OCI-LY7 (cell line): Measurements from ENCODE around the gene HNRNPL.

ENCODE experiments used
- EZH2phosphoT487 ChIP-seq: fragments of 200-600 bp; sonication (generic); IDR thresholded peaks from 2 replicates; pipeline ENCODE4 v1.6.1; 2018; ENCODE audit warnings: low read depth, borderline replicate concordance, mild to moderate bottlenecking, mixed run types, antibody characterized with exemption, low read length, moderate library complexity, mixed read lengths
- TF ChIP-seq, protein P1 (sequence below): fragments of 200-600 bp; sonication (generic); conservative IDR thresholded peaks from 2 replicates; pipeline ENCODE4 v1.5.1; 2014; ENCODE audit warnings: mild to moderate bottlenecking, antibody characterized with exemption, low read length, moderate library complexity, mixed read lengths

DNA sequence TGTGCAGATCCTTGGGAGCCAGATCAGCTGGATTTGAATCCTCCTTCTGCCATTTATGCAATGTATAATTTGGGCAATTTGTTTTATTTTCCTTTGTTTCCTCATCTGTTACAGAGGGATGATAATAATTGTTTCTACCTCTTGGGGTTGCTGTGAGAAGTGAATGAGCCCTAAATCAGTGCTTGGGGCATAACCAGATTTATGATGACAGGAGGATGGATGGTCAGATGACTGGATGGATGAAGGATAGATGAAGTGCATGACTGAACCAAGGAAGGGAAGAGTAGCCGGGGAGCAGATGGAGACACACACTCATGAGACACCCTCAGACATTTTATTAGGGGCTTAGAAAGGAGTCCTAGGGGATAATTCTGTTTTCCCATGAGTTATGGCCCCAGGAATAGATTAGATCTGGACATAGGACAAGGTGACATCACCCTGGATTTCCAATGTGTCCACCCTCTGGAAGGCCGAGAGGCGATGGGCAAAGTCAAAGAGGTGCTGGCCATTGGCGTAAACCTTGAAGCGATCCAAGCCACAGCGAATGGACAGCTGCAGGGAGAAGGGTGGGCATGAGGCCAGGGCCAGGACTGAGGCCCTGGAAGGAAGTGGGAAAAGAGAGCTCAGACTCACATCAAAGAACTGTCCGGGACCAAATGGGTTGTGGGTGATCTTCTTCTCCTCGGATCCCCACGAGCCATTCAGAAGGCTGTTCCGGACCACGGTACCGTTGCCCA, 48.3 kb downstream of the HNRNPL start:
- TF ChIP-seq, protein P1, sequence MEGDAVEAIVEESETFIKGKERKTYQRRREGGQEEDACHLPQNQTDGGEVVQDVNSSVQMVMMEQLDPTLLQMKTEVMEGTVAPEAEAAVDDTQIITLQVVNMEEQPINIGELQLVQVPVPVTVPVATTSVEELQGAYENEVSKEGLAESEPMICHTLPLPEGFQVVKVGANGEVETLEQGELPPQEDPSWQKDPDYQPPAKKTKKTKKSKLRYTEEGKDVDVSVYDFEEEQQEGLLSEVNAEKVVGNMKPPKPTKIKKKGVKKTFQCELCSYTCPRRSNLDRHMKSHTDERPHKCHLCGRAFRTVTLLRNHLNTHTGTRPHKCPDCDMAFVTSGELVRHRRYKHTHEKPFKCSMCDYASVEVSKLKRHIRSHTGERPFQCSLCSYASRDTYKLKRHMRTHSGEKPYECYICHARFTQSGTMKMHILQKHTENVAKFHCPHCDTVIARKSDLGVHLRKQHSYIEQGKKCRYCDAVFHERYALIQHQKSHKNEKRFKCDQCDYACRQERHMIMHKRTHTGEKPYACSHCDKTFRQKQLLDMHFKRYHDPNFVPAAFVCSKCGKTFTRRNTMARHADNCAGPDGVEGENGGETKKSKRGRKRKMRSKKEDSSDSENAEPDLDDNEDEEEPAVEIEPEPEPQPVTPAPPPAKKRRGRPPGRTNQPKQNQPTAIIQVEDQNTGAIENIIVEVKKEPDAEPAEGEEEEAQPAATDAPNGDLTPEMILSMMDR = no peak
- no peak for TF ChIP-seq EZH2phosphoT487
